Measurements from ENCODE around the gene SARS2. TPM values are rescaled to one million over a fixed set of nuclear protein-coding genes. Genes with fewer than 3 reads are reported as not detected.

SARS2 gene
- total RNA-seq, 4 donors from 2014 or later, result 26.6 to 52.0 (median 37.8) TPM

- intact Hi-C loops (cut with DNase I), result no loop called here
- TF ChIP-seq POLR2A (IDR thresholded peaks at IDR 0.05) (no peak), CTCF (IDR thresholded peaks at IDR 0.05) (no peak)
- H3K27ac ChIP-seq, result no peak overlapping the region
- no peak for DNase-seq
- 90 to 91% methylated on average over 10 of the region's 10 CpGs for WGBS, 2 donors
- H3K4me3 ChIP-seq (replicated peaks in 1 of 3), result no peak overlapping the region
- H3K9me3 ChIP-seq, result no peaks in the 10 kb centered on the region
- H3K4me1 ChIP-seq, result peaks cover 9 to 21% of the 10 kb centered on the region in 2 donors
- H3K27me3 ChIP-seq, result no peaks in the 10 kb centered on the region
- H3K36me3 ChIP-seq, result no peaks in the 10 kb centered on the region
These were observed 63.3 kb downstream of the SARS2 start for GRCh38 chr19:38867171-38867780.

Other genes starting within 250 kb of the SARS2 start
- 1 to 10 TPM in 2 of 4 donors, not detected in 2; 1.6 to 2.0 TPM for gene CAPN12, start 186.3 kb downstream of the SARS2 start, total RNA-seq
- gene LGALS7, start 157.2 kb downstream of the SARS2 start, total RNA-seq, result not detected
- not detected for gene LGALS7B, start 141.6 kb downstream of the SARS2 start, total RNA-seq
- 1 to 10 TPM in 2 of 4 donors, not detected in 2; 1.6 TPM for gene LGALS4, start 117.8 kb downstream of the SARS2 start, total RNA-seq
- 100 to 1,000 TPM in 3 of 4 donors, 10 to 100 TPM in 1; 89.3 to 131 (median 130) TPM for gene ECH1, start 99.0 kb downstream of the SARS2 start, total RNA-seq
- gene HNRNPL, start 80.8 kb downstream of the SARS2 start, total RNA-seq, result 100 to 1,000 TPM; 181 to 247 (median 232) TPM
- gene RINL, start 52.5 kb downstream of the SARS2 start, total RNA-seq, result 10 to 100 TPM in 3 of 4 donors, 1 to 10 TPM in 1; 6.4 to 18.7 (median 13.5) TPM
- gene SIRT2, start 31.1 kb downstream of the SARS2 start, total RNA-seq, result 100 to 1,000 TPM in 1 of 4 donors, 10 to 100 TPM in 3; 69.6 to 107 (median 90.7) TPM
- 10 to 100 TPM; 18.6 to 23.7 (median 21.2) TPM for gene NFKBIB, start 30.8 kb downstream of the SARS2 start, total RNA-seq
- 1 to 10 TPM in 2 of 4 donors, not detected in 2; 1.2 to 1.9 TPM for gene CCER2, start 18.6 kb downstream of the SARS2 start, total RNA-seq
- gene MRPS12, start 181 bp upstream of the SARS2 start, total RNA-seq, result 10 to 100 TPM; 17.7 to 33.6 (median 22.1) TPM
- 10 to 100 TPM in 1 of 4 donors, 1 to 10 TPM in 3; 4.3 to 18.0 (median 8.1) TPM for gene FBXO17, start 45.0 kb upstream of the SARS2 start, total RNA-seq
- gene FBXO27, start 101.8 kb upstream of the SARS2 start, total RNA-seq, result 1 to 10 TPM in 3 of 4 donors, under 1 TPM in 1; 0.24 to 5.0 (median 3.0) TPM
- gene ACP7, start 153.6 kb upstream of the SARS2 start, total RNA-seq, result under 1 TPM in 1 of 4 donors, not detected in 3; 0.22 TPM
- gene PAK4, start 195.0 kb upstream of the SARS2 start, total RNA-seq, result 10 to 100 TPM; 12.4 to 24.9 (median 23.2) TPM